Left ventricle myocardium inferior (tissue), 1 donor: Measurements from ENCODE around the gene CNTN3. TPM values are rescaled to one million over a fixed set of nuclear protein-coding genes. Genes with fewer than 3 reads are reported as not detected.

ENCODE experiments used
- DNase-seq: peaks from one replicate; pipeline ENCODE4 v3.0.0-alpha.2; 2020
- H3K27ac ChIP-seq: fragments of 200-600 bp; replicated peaks from 2 replicates; pipeline ENCODE4 v1.8.0; 2021
- H3K27me3 ChIP-seq: fragments of 200-600 bp; 2 replicates; pipeline ENCODE4 v1.8.0; 2021; ENCODE audit warnings: low read depth
- H3K36me3 ChIP-seq: fragments of 200-600 bp; 2 replicates; pipeline ENCODE4 v1.8.0; 2021
- H3K4me1 ChIP-seq: fragments of 200-600 bp; 2 replicates; pipeline ENCODE4 v1.8.0; 2021
- H3K4me3 ChIP-seq: fragments of 200-600 bp; 2 replicates; pipeline ENCODE4 v1.8.0; 2021; ENCODE audit warnings: mild to moderate bottlenecking, moderate library complexity
- H3K9me3 ChIP-seq: fragments of 200-600 bp; replicated peaks from 2 replicates; pipeline ENCODE4 v1.8.0; 2021
- intact Hi-C: fragments of 100-400 bp; cut with micrococcal nuclease; formaldehyde crosslinking; loops from one replicate; pipeline ENCODE4 v1.11.0; 2022
- total RNA-seq: library from RNA; stranded (reverse); fragmentation: NEBNext Ultra II Directional; extraction: Animal tissue kit (Norgen Biotek cat#: 25700); gene quantifications from one replicate; pipeline ENCODE4 v1.2.1, GENCODE V29; 2021
- TF ChIP-seq, protein P1 (sequence below): fragments of 200-600 bp; IDR thresholded peaks from 2 replicates; pipeline ENCODE4 v1.8.0; 2021; ENCODE audit warnings: antibody characterized with exemption, mild to moderate bottlenecking, borderline replicate concordance
- donor health status: DM: no; HTN: yes; CAD: no; lungs with severe emphysema.

The CNTN3 gene
- total RNA-seq, 1 donor from 2014 or later, result 1.2 TPM

DNA sequence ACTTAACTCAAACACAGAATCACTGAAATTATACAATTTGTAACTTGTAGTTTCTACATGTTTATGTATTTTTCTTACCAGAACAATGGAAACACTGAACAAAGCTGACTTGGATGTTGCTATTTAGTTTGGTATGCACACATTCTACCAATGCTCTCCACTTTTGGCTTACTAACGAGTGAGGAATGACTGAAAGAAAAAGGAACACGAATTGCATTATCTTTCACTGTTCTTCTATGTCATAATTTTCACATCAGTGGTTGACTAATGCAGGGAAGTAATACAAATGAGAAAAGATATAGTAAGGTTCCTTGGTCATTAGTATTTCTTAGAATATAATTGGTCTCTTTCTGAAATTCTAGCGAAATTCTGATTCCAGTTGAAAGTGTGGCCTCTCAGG is 9.8 kb upstream of the CNTN3 start:
- Histone ChIP-seq H3K27ac (no peak overlapping the region), H3K36me3 (no peaks in the 10 kb centered on the region), H3K4me3 (no peak overlapping the region), H3K4me1 (no peaks in the 10 kb centered on the region), H3K27me3 (no peaks in the 10 kb centered on the region), H3K9me3 (no peaks in the 10 kb centered on the region)
- no peak for DNase-seq
- intact Hi-C loops, result no loop called here
- TF ChIP-seq, protein P1, sequence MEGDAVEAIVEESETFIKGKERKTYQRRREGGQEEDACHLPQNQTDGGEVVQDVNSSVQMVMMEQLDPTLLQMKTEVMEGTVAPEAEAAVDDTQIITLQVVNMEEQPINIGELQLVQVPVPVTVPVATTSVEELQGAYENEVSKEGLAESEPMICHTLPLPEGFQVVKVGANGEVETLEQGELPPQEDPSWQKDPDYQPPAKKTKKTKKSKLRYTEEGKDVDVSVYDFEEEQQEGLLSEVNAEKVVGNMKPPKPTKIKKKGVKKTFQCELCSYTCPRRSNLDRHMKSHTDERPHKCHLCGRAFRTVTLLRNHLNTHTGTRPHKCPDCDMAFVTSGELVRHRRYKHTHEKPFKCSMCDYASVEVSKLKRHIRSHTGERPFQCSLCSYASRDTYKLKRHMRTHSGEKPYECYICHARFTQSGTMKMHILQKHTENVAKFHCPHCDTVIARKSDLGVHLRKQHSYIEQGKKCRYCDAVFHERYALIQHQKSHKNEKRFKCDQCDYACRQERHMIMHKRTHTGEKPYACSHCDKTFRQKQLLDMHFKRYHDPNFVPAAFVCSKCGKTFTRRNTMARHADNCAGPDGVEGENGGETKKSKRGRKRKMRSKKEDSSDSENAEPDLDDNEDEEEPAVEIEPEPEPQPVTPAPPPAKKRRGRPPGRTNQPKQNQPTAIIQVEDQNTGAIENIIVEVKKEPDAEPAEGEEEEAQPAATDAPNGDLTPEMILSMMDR, result no peak

DNA sequence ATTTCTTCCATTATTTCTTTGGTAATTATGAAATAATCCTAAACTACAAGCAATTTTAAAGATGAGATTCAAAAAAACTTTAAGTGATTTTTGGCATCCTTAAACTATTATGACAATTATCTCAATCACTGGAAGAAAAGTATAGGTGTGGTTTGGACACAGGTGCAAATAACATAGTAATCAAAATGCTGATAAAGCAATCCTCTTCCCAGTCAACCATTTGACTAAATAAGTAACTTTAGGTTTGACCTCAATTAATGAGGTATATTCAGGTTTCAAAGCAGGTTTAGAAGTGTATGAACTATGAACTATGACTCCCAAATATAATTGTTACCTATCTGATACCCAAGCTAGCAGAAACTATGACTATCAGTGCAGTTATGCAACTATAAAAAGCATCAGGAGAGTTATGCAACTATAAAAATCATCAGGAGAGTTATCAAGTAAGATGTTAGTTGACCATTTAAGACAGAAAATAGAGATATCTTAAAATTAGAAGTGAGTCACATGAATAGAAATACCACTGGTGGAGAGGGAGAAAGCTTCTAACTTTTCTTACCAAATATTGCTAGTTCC is 8.9 kb upstream of the CNTN3 start:
- no peak for DNase-seq
- Histone ChIP-seq H3K36me3 (no peaks in the 10 kb centered on the region), H3K4me3 (no peak overlapping the region), H3K9me3 (no peaks in the 10 kb centered on the region), H3K4me1 (no peaks in the 10 kb centered on the region), H3K27ac (no peak overlapping the region), H3K27me3 (no peaks in the 10 kb centered on the region)
- intact Hi-C loops, result no loop called here
- TF ChIP-seq, protein P1, result no peak

DNA sequence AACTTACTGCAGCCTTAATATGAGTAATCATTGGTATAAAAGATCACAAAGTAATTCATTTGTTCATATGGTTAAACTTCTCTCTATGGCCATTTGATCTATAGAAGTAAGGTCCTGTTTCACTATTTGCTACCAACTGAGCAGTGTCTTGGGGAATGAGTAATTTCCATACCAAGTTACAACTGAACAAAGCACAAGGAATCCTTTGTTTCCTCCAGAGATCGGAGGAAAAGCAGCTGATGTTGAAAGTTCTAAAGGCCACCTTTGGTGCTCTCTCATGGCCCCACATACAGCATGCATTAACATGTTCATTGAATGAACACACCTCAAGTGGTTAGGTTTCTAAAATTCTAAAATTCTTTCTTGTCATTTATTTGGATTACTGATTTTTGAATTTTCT is 7.1 kb upstream of the CNTN3 start:
- Histone ChIP-seq H3K36me3 (no peaks in the 10 kb centered on the region), H3K4me3 (no peak overlapping the region), H3K9me3 (no peaks in the 10 kb centered on the region), H3K27ac (no peak overlapping the region), H3K4me1 (no peaks in the 10 kb centered on the region), H3K27me3 (no peaks in the 10 kb centered on the region)
- intact Hi-C loops, result no loop called here
- no peak for DNase-seq
- TF ChIP-seq, protein P1, result no peak

DNA sequence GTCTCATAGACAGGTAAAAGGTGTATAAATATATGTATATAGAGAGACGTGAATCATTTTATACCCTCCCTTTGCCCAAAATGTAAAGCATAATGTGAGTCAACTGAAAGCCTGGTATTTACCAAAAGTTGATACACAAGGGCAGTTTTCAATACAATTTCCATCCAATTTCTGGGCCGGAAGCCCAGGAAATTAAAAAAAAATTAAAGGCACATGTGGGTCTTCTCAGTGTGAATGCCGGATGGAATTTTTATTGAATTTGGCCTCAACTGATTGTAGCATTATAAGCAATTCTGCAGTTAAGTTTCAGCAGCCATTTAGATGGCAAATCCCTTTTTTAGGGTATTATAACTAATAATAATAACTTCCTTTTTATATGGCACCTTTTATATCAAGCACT is 3.3 kb upstream of the CNTN3 start:
- H3K4me1 ChIP-seq, result peaks cover 9% of the 10 kb centered on the region
- intact Hi-C loops, result no loop called here
- TF ChIP-seq, protein P1, result no peak

DNA sequence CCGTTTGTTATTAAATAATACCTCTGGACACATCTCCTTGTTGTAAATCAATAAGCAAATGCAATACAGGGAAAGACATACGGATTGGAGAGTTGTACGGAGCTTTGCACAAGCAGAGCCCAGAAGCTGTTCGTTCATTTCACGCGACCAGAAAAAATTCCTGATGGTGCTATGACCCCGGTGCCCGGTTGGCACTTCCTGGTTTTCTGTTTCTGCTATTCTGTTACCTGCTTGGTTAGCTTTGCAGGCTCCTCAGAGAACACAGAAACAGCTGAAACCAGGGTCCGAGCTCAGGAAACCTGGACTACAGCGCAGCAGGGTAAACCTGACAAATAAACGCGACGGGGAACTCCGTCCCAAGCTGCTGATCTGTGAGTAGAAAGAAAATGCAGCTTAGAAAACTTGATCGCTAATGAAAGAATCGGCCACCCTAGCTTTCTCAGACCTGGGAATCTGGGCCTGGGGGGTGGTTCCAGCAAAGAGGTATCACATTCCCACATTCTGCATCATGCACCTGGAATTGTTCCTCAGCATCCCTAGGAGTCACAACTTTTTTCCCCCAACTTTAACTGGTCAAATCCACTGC is 845 bp downstream of the CNTN3 start:
- Histone ChIP-seq H3K4me3 (peak overlapping the region; percentile 67), H3K9me3 (no peaks in the 10 kb centered on the region), H3K4me1 (peaks cover 9% of the 10 kb centered on the region), H3K27me3 (peaks cover 36% of the 10 kb centered on the region), H3K36me3 (no peaks in the 10 kb centered on the region), H3K27ac (no peak overlapping the region)
- DNase-seq, result no peak
- TF ChIP-seq, protein P1, result no peak
- intact Hi-C loops, result no loop called here

More for the DNA sequence above, 3.3 kb upstream of the CNTN3 start:
- H3K9me3 ChIP-seq, result no peaks in the 10 kb centered on the region
- no peaks in the 10 kb centered on the region for H3K36me3 ChIP-seq
- peaks cover 21% of the 10 kb centered on the region for H3K27me3 ChIP-seq
- DNase-seq, result no peak
- no peak overlapping the region for H3K4me3 ChIP-seq
- H3K27ac ChIP-seq, result no peak overlapping the region
